ENCODE results near the gene SEC14L1.

DNA sequence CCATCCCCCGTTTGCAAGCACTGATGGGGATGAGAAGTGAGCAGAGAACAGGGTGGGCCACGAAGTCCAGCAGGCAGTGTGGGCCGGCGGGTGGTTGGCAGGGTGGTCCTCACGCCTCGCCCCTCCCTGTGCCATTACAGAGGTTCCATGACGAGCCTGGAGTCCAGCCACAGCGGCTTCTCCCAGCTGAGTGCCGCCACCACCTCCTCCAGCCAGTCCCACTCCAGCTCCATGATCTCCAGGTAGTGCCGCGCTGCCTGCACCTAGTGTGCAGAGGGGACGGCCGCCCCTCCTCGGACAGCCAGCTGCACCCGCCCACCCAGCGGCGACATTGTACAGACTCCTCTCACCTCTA lies 73.0 kb downstream of the SEC14L1 start:
- TF ChIP-seq, protein P1, sequence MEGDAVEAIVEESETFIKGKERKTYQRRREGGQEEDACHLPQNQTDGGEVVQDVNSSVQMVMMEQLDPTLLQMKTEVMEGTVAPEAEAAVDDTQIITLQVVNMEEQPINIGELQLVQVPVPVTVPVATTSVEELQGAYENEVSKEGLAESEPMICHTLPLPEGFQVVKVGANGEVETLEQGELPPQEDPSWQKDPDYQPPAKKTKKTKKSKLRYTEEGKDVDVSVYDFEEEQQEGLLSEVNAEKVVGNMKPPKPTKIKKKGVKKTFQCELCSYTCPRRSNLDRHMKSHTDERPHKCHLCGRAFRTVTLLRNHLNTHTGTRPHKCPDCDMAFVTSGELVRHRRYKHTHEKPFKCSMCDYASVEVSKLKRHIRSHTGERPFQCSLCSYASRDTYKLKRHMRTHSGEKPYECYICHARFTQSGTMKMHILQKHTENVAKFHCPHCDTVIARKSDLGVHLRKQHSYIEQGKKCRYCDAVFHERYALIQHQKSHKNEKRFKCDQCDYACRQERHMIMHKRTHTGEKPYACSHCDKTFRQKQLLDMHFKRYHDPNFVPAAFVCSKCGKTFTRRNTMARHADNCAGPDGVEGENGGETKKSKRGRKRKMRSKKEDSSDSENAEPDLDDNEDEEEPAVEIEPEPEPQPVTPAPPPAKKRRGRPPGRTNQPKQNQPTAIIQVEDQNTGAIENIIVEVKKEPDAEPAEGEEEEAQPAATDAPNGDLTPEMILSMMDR (IDR thresholded peaks at IDR 0.05) = no peak
- no peak for TF ChIP-seq POLR2A (IDR thresholded peaks at IDR 0.05)
